Measurements from ENCODE around the gene PLPPR5.

GRCh38 chr1:98908980-98909379 lies 95.7 kb downstream of the PLPPR5 start:
- TF ChIP-seq ZNF217 (CRISPR knock-in tag; IDR thresholded peaks at IDR 0.05) (no peak), MAZ (CRISPR knock-in tag; conservative IDR thresholded peaks at IDR 0.05 in 1 of 2, IDR thresholded peaks at IDR 0.05 in 1 of 2) (no peak), ZNF124 (CRISPR knock-in tag; IDR thresholded peaks at IDR 0.05) (no peak), ZNF274 (IDR thresholded peaks at IDR 0.05; ENCODE audit: borderline replicate concordance, low read depth, low read length) (no peak), POLR2AphosphoS2 (IDR thresholded peaks at IDR 0.05; ENCODE audit: low read length) (no peak), BRF1 (IDR thresholded peaks at IDR 0.05; ENCODE audit: borderline replicate concordance, extremely low read depth, insufficient read length) (no peak), ILF3 (IDR thresholded peaks at IDR 0.05; ENCODE audit: borderline replicate concordance) (no peak), DDX20 (tag; IDR thresholded peaks at IDR 0.05; ENCODE audit: low read depth) (no peak)
- TF ChIP-seq, protein P1, sequence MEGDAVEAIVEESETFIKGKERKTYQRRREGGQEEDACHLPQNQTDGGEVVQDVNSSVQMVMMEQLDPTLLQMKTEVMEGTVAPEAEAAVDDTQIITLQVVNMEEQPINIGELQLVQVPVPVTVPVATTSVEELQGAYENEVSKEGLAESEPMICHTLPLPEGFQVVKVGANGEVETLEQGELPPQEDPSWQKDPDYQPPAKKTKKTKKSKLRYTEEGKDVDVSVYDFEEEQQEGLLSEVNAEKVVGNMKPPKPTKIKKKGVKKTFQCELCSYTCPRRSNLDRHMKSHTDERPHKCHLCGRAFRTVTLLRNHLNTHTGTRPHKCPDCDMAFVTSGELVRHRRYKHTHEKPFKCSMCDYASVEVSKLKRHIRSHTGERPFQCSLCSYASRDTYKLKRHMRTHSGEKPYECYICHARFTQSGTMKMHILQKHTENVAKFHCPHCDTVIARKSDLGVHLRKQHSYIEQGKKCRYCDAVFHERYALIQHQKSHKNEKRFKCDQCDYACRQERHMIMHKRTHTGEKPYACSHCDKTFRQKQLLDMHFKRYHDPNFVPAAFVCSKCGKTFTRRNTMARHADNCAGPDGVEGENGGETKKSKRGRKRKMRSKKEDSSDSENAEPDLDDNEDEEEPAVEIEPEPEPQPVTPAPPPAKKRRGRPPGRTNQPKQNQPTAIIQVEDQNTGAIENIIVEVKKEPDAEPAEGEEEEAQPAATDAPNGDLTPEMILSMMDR (IDR thresholded peaks at IDR 0.05 in 2 of 3, conservative IDR thresholded peaks at IDR 0.05 in 1 of 3; ENCODE audit: insufficient read depth in 2 of 3, low read depth in 1 of 3, low read length in 3 of 3) = no peak
- TF ChIP-seq, protein P2, sequence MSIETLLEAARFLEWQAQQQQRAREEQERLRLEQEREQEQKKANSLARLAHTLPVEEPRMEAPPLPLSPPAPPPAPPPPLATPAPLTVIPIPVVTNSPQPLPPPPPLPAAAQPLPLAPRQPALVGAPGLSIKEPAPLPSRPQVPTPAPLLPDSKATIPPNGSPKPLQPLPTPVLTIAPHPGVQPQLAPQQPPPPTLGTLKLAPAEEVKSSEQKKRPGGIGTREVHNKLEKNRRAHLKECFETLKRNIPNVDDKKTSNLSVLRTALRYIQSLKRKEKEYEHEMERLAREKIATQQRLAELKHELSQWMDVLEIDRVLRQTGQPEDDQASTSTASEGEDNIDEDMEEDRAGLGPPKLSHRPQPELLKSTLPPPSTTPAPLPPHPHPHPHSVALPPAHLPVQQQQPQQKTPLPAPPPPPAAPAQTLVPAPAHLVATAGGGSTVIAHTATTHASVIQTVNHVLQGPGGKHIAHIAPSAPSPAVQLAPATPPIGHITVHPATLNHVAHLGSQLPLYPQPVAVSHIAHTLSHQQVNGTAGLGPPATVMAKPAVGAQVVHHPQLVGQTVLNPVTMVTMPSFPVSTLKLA (conservative IDR thresholded peaks at IDR 0.05) = no peak
